Activated CD8-positive, alpha-beta memory T cell treated with anti-CD3 and anti-CD28 coated beads, Interleukin-2, amount 10 ng/mL, durations not matched to agents 7 days and 5 days (primary cell): Measurements from ENCODE around the gene TMEM203. TPM values are rescaled to one million over a fixed set of nuclear protein-coding genes. Genes with fewer than 3 reads are reported as not detected.

Experiments used
- ATAC-seq: fragments of 150-1000 bp; cut with Tn5 transposase; one replicate; pipeline ENCODE4 v1.10.0; 2021; ENCODE audit warnings: moderate library complexity
- CTCF ChIA-PET: fragments of 350-600 bp; sonication (Branson Sonifier 250); formaldehyde crosslinking; loops from one replicate; lab custom pipeline; 2021; ENCODE audit warnings: antibody characterized with exemption; lab: Charles Lee
- DNase-seq: peaks from one replicate; pipeline ENCODE4 v3.0.0-alpha.2; 2020
- H3K27ac Mint-ChIP-seq: one replicate; pipeline ENCODE4 v1.8.0; 2021; ENCODE audit warnings: mild to moderate bottlenecking, mixed read lengths
- H3K27me3 Mint-ChIP-seq: one replicate; pipeline ENCODE4 v1.8.0; 2021; ENCODE audit warnings: mixed read lengths
- H3K36me3 Mint-ChIP-seq: one replicate; pipeline ENCODE4 v1.8.0; 2021; ENCODE audit warnings: mild to moderate bottlenecking, mixed read lengths
- H3K4me1 Mint-ChIP-seq: one replicate; pipeline ENCODE4 v1.8.0; 2021; ENCODE audit warnings: mixed read lengths
- H3K4me3 Mint-ChIP-seq: one replicate; pipeline ENCODE4 v1.8.0; 2021; ENCODE audit warnings: mild to moderate bottlenecking, moderate library complexity, mixed read lengths
- H3K9me3 Mint-ChIP-seq: one replicate; pipeline ENCODE4 v1.8.0; 2022; ENCODE audit warnings: low read depth, mixed read lengths
- total RNA-seq, 2 experiments: library from RNA; stranded (reverse); gene quantifications; one replicate each; pipeline ENCODE4 v1.2.3, GENCODE V29; 2021

TMEM203 gene
- total RNA-seq, 2 experiments from 2014 or later, result 32.2 to 36.9 TPM

DNA sequence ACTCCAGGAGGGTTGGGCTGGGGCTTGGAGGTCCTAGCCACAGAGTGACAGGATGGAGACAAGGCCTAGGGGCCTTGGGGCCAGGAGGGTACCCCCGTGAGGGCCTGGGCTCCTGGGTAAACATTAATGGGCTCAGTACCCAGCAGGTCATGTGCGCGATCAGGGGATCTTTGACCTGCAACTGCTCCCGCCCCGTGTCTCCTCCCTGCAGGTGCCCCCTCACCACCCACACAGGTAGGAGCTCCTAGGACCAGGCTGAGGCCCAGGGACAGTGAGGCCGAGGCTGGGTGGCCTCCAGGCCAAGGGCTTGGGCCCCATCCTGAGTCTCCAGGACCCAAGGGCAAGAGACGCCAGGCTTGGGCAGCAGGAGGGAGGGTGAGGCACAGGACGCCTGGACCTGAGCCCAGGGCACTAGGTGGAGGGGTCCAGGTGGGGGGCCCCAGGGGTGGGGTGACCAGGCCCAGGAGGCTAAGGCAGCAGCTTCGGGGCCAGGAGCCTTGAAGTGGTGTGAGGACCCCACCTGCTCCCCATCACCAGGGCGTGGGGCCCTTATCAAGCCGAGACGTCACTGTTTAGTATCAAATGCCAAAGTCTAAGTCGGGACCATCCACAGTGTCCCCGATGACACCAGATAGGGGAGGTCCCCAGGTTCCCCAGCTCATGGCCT, 25.4 kb upstream of the TMEM203 start, which contains the start of gene SLC34A3:
SLC34A3 (plus strand) TSS at position 197 of the 667 bp plus-strand sequence. CDS start 802 bp downstream, outside the sequence.
- H3K9me3 Mint-ChIP-seq, result no peaks in the 10 kb centered on the region
- H3K4me3 Mint-ChIP-seq, result no peak within 1 kb of the TSS
- ATAC-seq, result no peak
- no peak for DNase-seq
- peaks cover 2% of the 10 kb centered on the region for H3K4me1 Mint-ChIP-seq
- no peaks in the 10 kb centered on the region for H3K36me3 Mint-ChIP-seq
- no peaks in the 10 kb centered on the region for H3K27me3 Mint-ChIP-seq
- CTCF ChIA-PET, result interaction anchor here (0.9 to 2.3 kb wide), 6 partner anchors 9 to 184 kb away, joined by 3 to 7 read pairs (median 4); partner anchors contain the start of genes ANAPC2 and SSNA1
- no peak within 1 kb of the TSS for H3K27ac Mint-ChIP-seq

DNA sequence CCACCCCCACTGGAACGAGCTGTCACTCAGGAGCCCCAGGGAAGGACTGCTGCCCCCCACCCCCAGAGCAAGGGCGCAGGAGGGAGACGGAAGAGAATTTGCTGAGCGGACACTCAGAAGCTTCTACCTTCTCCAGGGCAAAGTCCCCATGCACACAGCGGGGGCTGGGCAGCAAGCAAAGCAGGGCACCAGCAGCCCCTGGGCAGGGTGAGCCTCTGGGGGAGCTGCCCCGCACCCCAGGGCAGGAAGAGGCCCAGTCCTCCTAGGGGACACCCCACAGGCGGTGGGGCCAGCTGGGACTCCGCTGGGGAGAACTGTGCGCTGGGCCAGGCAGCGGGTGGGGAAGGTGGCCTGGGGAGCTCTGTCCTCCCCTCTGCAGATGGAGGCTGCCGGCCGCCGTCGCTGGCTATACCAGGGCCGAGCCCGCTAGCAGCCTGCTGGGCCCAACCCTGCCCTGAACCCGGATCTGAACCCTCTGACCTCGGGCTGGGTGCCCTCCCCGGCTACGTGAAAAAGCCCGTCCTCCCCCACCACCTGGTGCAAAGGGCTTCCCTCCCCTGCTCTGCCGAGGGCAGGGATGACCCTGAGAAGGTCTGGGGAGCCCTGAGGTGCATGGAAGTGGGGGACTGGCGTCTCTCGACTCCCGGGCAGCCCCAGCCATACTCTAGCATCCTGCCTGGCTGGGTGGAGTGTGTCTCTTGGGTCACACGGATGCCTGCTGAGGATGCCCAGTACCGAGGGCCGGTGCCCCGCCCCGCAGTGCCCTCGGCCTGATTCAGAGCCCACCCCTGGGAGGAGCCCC, 24.7 kb upstream of the TMEM203 start:
- ATAC-seq (no peak), DNase-seq (no peak)
- Mint-ChIP-seq H3K9me3 (no peaks in the 10 kb centered on the region), H3K27ac (no peak overlapping the region), H3K4me3 (no peak overlapping the region), H3K36me3 (no peaks in the 10 kb centered on the region), H3K27me3 (no peaks in the 10 kb centered on the region), H3K4me1 (peaks cover 6% of the 10 kb centered on the region)
- CTCF ChIA-PET, result interaction anchor here (0.9 to 2.3 kb wide), 6 partner anchors 10 to 184 kb away, joined by 3 to 7 read pairs (median 4); partner anchors contain the start of genes ANAPC2 and SSNA1

DNA sequence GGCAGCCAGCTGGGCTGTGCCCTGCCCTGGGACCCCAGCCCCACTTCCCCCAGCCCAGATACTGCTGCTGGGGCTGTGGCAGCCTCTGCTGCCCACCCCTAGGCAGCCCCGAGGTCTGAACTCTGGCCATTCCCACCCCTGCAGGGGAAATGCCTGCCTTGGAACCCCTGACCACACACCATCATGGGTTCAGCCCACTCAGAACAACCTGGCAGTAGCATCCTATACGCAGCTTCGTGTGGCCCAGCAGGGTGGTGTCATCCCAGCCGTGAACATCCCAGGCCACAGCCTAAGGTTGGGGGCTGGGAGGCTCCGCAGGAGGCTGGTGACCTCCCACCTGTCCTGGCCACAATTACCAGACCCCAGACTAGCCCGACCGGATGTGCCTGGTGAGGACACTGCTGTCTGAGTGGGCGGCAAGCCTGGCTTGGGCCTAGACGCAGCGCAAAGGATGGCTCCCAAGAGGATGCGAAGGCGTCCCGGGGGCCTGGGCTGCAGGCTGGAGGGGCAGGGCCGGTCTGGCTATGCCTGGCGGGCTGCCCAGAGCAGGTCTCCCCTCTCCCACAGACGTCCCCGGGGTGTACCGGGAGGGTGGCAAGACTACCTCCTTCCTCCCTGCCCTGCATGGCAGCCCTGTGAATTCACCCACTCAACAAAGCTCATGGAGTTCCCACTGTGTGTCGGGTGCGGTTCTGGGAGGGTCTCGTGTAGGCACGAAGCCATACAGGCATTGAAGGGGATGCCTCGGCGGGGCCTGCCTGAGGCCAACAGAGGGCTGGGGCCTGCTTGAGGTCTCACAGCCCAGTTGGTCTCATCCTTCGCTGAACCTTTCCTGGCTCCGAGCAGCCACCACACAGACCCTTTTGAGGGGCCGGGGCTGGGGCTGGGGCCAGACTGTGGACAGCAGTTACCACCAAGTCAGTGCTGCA, 23.8 kb upstream of the TMEM203 start:
- peaks cover 11% of the 10 kb centered on the region for H3K4me1 Mint-ChIP-seq

DNA sequence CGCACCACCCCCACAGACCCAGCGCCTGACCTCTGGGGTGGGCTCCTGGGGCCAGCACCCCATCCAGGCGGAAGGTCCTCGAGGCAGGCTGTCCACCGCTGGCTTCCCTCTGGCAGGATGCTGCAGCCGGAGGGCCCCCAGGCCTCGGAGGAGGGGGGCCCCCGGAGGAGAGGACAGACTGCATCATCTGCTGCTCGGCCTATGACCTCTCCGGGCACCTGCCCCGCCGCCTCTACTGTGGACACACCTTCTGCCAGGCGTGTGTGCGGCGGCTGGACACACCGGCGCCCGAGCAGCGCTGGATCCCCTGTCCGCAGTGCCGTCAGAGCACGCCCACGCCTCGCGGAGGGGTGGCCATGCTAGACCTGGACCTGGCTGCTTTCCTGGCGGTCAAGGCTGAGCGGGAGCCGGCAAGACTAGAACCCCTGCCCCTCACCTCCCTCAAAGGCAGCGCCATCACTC, 23.1 kb upstream of the TMEM203 start:
- ATAC-seq, result no peak

More for the DNA sequence above, 23.8 kb upstream of the TMEM203 start:
- ATAC-seq, result no peak
- H3K4me3 Mint-ChIP-seq, result no peak overlapping the region
- CTCF ChIA-PET, result interaction anchor here (0.6 to 3.2 kb wide), 6 partner anchors 11 to 284 kb away, joined by 3 to 19 read pairs (median 4); partner anchors contain the start of genes ANAPC2 and SSNA1
- H3K9me3 Mint-ChIP-seq, result no peaks in the 10 kb centered on the region
- H3K36me3 Mint-ChIP-seq, result no peaks in the 10 kb centered on the region
- no peak overlapping the region for H3K27ac Mint-ChIP-seq
- DNase-seq, result no peak
- H3K27me3 Mint-ChIP-seq, result no peaks in the 10 kb centered on the region

DNA sequence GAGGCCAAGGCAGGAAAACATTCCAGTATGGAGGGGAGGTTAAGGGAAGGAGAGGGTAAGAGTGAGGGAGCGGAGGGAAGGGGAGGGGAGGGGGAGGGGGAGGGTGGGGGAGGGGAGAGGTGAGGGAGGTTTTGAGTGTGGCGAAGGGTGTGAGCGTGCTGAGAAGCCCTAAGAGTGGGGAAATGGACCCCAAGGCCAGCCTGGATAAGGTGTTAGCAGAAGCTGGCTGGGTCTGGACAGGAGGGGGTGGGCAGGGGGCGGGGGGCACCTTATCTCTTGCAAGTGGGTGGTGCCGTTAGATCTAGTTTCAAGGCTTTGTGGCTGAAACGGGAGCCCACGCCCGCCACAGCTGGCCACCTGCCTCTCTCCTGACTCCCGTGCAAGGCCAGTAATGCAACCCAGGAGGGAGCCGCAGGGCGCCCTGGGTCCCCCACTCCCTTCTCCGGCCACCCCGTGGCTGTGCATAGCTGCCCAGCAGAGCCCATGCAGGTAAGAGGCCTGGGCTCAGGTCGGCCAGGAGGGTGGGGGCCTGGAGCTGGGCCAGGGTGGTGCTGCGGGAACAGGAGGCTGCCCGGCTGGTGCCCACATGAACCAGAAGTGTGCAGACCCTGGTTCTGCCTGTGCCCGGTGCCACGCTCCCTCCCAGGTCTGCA, 22.5 kb upstream of the TMEM203 start:
- H3K4me1 Mint-ChIP-seq, result peaks cover 15% of the 10 kb centered on the region
- no peaks in the 10 kb centered on the region for H3K9me3 Mint-ChIP-seq
- H3K36me3 Mint-ChIP-seq, result no peaks in the 10 kb centered on the region
- no peak for ATAC-seq
- H3K27me3 Mint-ChIP-seq, result no peaks in the 10 kb centered on the region
- no peak for DNase-seq
- CTCF ChIA-PET, result interaction anchor here (0.7 to 6.8 kb wide), 20 partner anchors 11 to 231 kb away, joined by 3 to 110 read pairs (median 10); partner anchors contain the start of genes ANAPC2, MAN1B1, NDOR1 and NSMF
- no peak overlapping the region for H3K27ac Mint-ChIP-seq
- no peak overlapping the region for H3K4me3 Mint-ChIP-seq

More for the DNA sequence above, 23.1 kb upstream of the TMEM203 start:
- H3K4me1 Mint-ChIP-seq, result peaks cover 14% of the 10 kb centered on the region
- no peaks in the 10 kb centered on the region for H3K9me3 Mint-ChIP-seq
- H3K4me3 Mint-ChIP-seq, result no peak overlapping the region
- H3K27ac Mint-ChIP-seq, result no peak overlapping the region
- CTCF ChIA-PET, result interaction anchor here (0.6 to 6.8 kb wide), 11 partner anchors 10 to 285 kb away, joined by 3 to 110 read pairs (median 17); partner anchors contain the start of genes ANAPC2, NDOR1, SAPCD2 and SSNA1
- no peaks in the 10 kb centered on the region for H3K36me3 Mint-ChIP-seq
- no peak for DNase-seq
- no peaks in the 10 kb centered on the region for H3K27me3 Mint-ChIP-seq

DNA sequence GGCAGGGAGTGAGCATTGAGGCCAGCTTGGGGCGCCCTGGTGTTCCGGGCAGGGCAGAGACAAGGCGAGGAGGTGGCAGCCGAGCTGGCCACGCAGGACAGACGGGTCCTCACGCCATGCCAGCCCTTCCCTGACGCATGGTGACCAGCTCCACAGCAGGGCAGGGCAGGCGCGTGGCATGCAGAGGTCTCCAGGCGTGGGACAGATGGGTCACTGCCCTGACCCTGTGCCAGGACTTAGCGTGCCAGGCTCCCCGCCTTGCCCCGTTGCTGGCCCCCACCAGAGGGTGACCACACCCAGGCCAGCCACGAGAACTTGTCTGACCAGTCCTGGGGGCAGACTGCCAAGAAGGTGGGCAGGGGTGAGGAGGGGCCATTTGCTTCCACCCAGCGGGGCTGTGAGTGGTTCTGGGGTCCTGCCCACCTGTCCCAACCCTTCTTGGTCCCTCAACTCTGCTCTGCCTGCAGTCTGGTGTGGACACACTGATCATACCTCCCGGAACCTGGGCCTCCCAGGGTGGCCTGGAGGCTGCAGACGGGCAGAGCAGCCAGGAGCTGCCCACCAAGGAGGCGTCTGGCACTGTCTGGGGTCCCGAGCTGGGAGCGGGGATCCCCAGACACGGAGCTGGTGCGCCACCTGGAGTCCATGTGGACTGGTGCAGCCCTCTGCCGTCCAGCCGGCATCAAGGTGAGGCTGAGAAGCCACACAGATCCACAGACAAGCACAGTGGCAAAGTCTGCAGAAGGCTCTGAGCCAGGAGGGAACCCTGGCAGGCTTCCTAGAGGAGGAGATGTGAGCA, 21.8 kb upstream of the TMEM203 start, which contains the start of gene RNF224:
RNF224 (plus strand) TSS at position 449 of the 799 bp plus-strand sequence. CDS start 834 bp downstream, outside the sequence.
- H3K4me3 Mint-ChIP-seq, result no peak within 1 kb of the TSS
- H3K9me3 Mint-ChIP-seq, result no peaks in the 10 kb centered on the region
- ATAC-seq, result peak; percentile 46
- H3K27ac Mint-ChIP-seq, result no peak within 1 kb of the TSS
- H3K4me1 Mint-ChIP-seq, result peaks cover 18% of the 10 kb centered on the region
- peak; percentile 89 for DNase-seq
- H3K27me3 Mint-ChIP-seq, result no peaks in the 10 kb centered on the region
- no peaks in the 10 kb centered on the region for H3K36me3 Mint-ChIP-seq
- CTCF ChIA-PET, result interaction anchor here (0.6 to 6.8 kb wide), 26 partner anchors 11 to 232 kb away, joined by 3 to 110 read pairs (median 6); partner anchors contain the start of genes ANAPC2, GRIN1, MAN1B1 and NDOR1

DNA sequence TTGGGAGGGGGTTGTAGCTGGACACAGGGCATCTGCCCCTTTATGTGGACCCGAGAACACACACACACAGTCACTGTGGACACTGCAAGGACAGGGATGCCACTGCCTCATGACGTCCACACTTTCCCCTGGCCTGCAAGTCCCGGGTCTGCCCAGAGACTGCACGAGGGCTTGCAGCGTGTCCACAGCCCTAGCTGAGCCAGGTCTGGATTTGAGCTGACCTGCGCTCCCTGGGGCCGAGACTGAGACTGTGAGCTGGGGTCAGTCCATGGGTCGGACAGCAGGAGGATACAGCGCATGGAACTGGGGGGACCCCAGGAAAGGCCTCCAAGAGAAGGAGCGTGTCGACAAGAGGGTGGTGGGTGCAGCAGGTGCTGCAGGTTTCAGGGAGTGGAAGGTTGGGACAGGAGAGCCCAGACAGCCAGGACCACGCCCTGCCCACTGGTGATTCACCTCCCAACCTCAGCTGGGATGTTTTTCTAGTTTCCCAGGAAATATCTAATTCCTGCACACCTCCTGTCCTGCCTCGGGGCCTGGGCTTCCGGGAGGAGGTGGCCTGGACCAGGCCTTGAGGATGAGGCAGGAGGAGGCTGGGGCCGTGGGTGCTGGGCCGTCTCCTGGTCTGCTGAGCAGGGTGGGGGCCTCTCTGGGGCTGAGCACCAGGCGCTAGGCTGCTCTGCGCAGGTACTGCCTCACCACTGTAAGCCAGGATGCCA, 21.0 kb upstream of the TMEM203 start:
- Mint-ChIP-seq H3K36me3 (no peaks in the 10 kb centered on the region), H3K4me3 (no peak overlapping the region), H3K27me3 (no peaks in the 10 kb centered on the region), H3K9me3 (no peaks in the 10 kb centered on the region), H3K4me1 (peaks cover 18% of the 10 kb centered on the region), H3K27ac (no peak overlapping the region)
- no peak for DNase-seq
- CTCF ChIA-PET, result interaction anchor here (0.8 to 6.8 kb wide), 22 partner anchors 8 to 180 kb away, joined by 3 to 110 read pairs (median 10); partner anchors contain the start of genes ANAPC2, GRIN1, MAN1B1 and NDOR1
- no peak for ATAC-seq

DNA sequence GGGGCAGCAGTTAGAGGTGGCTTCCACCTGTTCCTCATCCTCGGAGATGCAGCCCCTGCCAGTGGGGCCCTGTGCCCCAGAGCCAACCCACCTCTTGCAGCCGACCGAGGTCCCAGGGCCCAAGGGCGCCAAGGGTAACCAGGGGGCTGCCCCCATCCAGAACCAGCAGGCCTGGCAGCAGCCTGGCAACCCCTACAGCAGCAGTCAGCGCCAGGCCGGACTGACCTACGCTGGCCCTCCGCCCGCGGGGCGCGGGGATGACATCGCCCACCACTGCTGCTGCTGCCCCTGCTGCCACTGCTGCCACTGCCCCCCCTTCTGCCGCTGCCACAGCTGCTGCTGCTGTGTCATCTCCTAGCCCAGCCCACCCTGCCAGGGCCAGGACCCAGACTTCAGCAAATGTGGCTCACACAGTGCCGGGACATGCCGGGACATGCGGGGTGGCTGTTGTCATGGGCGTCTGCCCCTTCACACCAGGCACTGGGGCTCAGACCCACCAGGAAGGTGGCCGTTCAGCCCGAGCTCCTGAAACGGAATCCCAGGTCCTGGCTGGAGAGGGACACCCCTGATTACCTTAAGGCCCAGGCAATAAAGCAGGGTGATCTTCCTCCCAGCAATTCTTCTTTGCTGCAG, 20.4 kb upstream of the TMEM203 start:
- H3K4me3 Mint-ChIP-seq, result no peak overlapping the region
- DNase-seq, result no peak
- no peaks in the 10 kb centered on the region for H3K9me3 Mint-ChIP-seq
- H3K4me1 Mint-ChIP-seq, result peaks cover 18% of the 10 kb centered on the region
- H3K27ac Mint-ChIP-seq, result no peak overlapping the region
- ATAC-seq, result no peak
- no peaks in the 10 kb centered on the region for H3K36me3 Mint-ChIP-seq
- CTCF ChIA-PET, result interaction anchor here (0.8 to 6.8 kb wide), 12 partner anchors 9 to 130 kb away, joined by 3 to 110 read pairs (median 18); partner anchors contain the start of genes ANAPC2, GRIN1, NDOR1 and SSNA1
- H3K27me3 Mint-ChIP-seq, result no peaks in the 10 kb centered on the region

DNA sequence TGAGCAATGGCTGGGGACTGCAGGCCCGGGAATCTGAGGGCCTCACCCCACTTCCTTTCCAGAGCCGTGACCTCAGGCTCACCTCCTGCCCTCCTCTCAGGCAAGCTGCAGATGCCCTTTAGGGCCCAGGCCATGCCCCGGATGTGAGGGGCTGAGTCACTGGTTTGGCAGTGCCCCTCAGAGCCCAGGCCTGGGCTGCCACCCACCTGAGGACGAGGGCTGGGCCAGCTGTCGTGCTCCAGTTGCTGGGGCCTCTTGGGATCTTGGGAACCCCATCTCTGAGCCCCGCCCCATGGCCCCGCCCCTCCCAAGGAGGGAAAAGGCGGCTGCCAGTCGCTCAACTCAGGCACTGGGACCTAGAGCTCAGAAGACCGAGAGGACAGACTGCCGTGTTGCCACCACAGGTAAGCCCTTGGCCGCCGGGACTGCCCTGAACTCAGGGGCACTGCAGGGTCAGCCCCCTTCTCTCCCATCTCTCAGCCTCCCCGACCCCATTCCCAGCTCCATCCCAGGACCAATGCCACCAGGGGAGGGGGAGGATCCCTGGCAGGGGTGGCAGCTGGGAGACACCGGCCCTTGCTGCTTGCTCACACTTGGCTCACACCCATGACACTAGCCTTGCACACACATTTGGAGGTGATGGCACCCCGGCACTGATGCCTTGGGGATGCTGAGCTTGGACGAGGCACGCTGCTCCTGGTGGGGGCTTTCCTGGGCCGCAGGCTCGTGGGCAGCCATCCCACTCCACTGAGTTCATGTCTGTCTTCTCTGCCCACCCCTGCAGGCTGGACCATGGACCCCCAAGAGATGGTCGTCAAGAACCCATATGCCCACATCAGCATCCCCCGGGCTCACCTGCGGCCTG, 19.6 kb upstream of the TMEM203 start, which contains the start of gene CYSRT1:
CYSRT1 (plus strand) TSS at position 345 of the 865 bp plus-strand sequence; CDS start at position 793, 448 bp downstream.
- CTCF ChIA-PET, result interaction anchor here (0.8 to 6.8 kb wide), 11 partner anchors 14 to 178 kb away, joined by 3 to 110 read pairs (median 5); partner anchors contain the start of genes ANAPC2, NELFB, NRARP and SSNA1
- ATAC-seq (no peak), DNase-seq (peak; percentile 66)
- no peaks in the 10 kb centered on the region for H3K9me3 Mint-ChIP-seq
- H3K27me3 Mint-ChIP-seq, result no peaks in the 10 kb centered on the region
- H3K4me3 Mint-ChIP-seq, result peak within 1 kb of the TSS; percentile 72
- no peaks in the 10 kb centered on the region for H3K36me3 Mint-ChIP-seq
- peaks cover 18% of the 10 kb centered on the region for H3K4me1 Mint-ChIP-seq
- peak within 1 kb of the TSS; percentile 72 for H3K27ac Mint-ChIP-seq
